ENCODE data around the gene MYL10.

DNA sequence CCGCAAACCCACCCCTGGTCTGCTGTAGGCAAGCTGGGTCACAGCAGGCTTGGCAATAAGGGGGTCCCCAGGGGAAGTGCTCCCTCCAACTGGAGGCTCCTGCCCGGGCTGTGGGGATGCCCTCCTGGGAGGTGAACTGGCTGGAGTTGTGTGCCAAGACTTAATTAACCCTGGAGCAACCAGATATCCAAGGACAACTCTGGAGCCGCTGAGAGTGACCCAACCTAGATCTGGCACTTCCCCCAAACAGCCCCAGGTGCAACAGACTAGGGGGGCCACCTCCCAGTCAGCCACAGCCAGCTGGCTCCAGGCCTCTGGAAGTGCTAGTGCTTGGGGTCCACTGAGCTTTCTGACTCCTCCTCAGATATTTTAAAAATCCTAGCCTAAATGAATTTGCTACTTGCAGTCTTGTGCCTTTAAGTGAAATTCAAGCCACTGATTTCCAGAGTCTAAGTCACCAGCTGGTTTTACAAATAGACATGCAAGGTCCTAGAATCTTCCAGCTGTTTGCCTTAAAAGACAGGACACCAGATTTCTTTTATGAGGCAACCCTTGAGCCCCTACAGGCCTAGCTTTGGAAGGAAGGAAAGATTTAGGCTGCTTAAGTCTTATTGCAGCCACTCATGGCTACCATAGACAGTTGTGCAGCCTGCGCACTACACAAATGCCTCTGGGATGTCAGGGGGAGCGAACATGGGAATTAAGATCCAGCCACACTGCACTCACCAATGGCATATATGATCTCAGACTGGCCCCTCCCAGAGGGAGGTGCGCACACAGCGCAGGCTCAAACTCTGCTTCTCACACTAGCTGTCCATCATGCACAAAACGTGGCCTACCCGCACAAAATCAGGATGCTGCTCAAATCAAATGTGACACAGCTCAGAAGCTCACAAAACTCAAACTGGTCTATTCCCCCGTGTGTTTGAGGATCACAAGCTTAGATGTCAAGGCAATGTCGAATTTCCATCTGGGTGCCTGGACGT lies 42.6 kb upstream of the MYL10 start:
- TF ChIP-seq EZH2 (IDR thresholded peaks at IDR 0.05; ENCODE audit: borderline replicate concordance, insufficient read depth, low read length, poor library complexity, severe bottlenecking): no peak
- TF ChIP-seq, protein P1, sequence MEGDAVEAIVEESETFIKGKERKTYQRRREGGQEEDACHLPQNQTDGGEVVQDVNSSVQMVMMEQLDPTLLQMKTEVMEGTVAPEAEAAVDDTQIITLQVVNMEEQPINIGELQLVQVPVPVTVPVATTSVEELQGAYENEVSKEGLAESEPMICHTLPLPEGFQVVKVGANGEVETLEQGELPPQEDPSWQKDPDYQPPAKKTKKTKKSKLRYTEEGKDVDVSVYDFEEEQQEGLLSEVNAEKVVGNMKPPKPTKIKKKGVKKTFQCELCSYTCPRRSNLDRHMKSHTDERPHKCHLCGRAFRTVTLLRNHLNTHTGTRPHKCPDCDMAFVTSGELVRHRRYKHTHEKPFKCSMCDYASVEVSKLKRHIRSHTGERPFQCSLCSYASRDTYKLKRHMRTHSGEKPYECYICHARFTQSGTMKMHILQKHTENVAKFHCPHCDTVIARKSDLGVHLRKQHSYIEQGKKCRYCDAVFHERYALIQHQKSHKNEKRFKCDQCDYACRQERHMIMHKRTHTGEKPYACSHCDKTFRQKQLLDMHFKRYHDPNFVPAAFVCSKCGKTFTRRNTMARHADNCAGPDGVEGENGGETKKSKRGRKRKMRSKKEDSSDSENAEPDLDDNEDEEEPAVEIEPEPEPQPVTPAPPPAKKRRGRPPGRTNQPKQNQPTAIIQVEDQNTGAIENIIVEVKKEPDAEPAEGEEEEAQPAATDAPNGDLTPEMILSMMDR (IDR thresholded peaks at IDR 0.05; ENCODE audit: poor library complexity, severe bottlenecking): no peak
- no peak for TF ChIP-seq MXI1 (conservative IDR thresholded peaks at IDR 0.05; ENCODE audit: poor library complexity, severe bottlenecking)
- no peak for TF ChIP-seq EP300 (conservative IDR thresholded peaks at IDR 0.05; ENCODE audit: poor library complexity, severe bottlenecking)
- TF ChIP-seq POLR2AphosphoS5 (IDR thresholded peaks at IDR 0.05): no peak
- TF ChIP-seq RAD21 (conservative IDR thresholded peaks at IDR 0.05): no peak
- TF ChIP-seq SMC3 (conservative IDR thresholded peaks at IDR 0.05; ENCODE audit: poor library complexity): no peak

Data from neural cell (in vitro differentiated cells).